RPMI7951 (cell line): ENCODE measurements around the gene GLB1L2. TPM values are rescaled to one million over a fixed set of nuclear protein-coding genes. Genes with fewer than 3 reads are reported as not detected.

ENCODE experiments used
- DNase-seq: peaks from one replicate; pipeline ENCODE4 v3.0.0-alpha.2; 2012; ENCODE audit warnings: low read depth
- total RNA-seq: library from RNA; depleted of rRNA; stranded (reverse); fragments of >200 nt; shearing (Covaris generic); gene quantifications from 2 replicates; pipeline ENCODE4 v1.2.3, GENCODE V29; 2014

Gene GLB1L2
- total RNA-seq, 1 experiment from 2014 or later = 0.24 TPM

DNA sequence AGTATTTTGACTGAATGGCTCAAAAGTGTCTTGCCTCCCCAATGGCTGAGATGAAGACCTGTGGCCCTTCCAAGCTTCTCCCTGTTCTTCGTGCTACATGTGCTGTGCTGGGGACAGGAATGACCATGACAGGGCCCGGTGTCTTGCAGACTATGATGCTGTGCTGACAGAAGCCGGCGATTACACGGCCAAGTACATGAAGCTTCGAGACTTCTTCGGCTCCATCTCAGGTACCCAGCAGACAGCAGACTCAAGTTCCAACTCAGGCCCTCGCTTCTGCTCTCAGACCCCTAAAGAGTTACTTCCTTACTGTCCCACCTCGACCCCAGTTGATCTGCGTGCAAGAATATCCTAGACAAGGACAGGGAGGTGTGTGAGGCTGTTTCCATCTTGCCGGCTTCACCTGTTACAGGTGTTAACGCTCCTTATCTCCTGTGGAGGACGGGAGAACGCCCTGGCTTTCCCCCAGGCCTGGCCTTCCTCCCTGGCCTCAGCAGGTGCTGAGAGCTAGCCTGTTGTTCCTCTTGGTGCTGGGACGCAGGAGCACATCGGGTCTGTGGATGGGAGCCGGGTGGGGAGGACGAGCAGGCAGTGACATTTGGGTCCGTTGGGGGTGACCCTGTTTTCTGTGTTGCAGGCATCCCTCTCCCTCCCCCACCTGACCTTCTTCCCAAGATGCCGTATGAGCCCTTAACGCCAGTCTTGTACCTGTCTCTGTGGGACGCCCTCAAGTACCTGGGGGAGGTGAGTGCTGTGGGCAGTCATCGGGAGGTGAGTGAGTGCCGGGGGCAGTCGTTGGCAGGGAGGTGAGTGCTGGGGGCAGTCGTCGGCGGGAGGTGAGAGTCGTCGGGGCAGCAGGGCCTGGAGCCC, 38.1 kb downstream of the GLB1L2 start:
- DNase-seq = no peak

DNA sequence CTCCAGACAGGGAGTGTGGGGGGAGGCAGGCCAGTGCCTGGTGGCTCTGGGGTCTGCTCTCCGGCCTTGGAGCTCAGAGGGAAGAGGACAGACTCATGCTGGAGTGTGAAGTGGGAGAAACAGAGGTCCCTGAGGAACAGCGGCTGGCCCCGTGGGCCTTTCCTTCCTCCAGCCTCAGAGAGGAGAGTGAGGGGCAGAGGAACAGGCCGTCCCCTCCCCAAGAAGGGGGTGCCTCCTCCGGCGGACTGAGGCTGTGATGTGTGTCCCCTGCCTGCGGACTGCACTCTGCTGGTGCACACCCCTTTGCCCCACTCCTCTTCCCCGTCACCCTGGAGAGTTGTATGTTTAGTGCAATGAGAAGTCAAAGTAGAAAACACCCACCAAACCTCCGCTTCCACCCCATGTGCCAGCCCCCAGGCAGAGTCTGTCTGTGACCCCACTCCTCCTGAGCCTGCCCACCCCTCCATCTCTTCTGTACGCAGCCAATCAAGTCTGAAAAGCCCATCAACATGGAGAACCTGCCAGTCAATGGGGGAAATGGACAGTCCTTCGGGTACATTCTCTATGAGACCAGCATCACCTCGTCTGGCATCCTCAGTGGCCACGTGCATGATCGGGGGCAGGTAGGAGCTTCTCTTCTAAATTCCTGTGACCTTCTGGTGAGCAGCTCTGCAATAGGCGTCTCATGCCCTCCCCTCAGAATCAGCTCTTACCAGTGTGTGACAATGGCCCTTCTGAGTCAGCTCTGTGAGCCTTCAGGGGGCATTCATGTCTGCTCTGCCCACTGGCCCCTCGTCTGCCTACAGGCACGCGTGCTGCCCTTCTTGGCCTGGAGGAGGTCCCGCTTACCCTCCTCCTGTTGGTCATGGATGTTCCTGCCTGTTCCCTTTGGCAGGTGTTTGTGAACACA, 39.0 kb downstream of the GLB1L2 start:
- DNase-seq = no peak

DNA sequence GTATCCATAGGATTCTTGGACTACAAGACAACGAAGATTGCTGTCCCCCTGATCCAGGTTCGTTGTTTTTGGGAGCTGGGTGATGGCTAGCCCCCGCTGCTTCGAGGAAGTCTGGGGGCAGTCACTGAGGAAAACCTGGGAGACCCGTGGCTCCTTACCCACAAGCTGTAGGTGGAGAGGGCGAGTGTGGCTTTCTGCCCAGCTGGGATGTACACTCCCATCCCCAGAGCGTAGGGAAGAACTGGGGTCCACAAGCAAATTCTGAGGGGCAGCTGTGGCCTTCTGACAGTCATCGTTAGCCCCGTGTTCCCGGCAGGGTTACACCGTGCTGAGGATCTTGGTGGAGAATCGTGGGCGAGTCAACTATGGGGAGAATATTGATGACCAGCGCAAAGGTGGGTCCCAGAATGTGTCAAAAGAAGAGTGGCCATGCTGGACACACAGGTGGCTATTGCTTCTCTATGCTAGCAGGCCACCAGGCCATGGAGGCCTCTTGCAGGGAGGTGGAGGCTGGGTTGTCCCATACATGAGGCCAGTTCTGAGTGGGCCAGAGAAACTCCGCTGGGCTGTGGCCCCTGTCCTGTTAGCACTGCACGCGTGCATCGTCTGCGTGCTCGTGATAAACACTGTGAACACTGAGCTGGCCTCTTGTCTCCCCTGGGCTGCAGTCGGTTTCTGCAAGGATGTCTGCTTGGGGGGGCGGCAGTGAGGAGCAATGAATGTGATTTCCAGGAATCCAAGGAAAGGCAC, 39.8 kb downstream of the GLB1L2 start:
- DNase-seq = no peak

DNA sequence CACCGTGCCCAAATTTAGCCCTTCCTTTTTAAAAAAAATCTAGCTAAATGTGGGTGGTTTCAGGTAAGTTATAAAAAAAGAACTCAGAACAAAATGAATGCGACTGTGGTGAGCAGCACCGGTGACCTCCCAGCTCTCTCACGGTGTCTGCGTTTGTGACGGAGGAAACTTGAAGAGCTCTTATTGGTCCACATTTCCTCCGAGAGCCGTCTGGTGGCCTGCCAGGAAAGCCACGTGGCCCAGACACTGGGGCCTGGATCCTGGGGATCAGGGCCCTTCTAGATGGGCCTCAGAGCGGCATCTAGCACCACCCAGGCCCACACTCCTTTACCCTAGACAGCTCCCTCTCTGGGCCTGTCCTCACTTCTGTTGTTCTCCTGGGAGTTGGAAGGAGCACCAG, 40.7 kb downstream of the GLB1L2 start:
- DNase-seq = no peak

DNA sequence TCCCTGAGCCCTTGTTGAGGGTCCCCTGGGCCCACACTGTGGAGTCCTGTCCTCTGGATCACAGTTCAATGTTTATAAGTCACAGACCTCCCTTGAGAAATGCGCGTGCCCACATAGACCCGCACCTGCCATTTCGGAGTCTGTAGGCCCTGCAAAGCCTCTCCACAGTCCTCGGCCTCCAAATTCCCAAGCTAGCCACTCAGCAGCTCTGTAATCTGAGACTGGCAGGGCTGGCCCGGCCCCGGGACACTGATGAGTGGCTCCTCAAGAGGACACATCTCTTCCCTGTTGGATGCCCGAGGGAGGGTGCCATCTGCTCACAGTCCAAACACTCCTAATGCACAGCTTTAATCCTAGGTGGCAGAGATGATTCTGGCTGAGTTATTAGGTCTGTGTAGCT, 41.2 kb downstream of the GLB1L2 start:
- no peak for DNase-seq

DNA sequence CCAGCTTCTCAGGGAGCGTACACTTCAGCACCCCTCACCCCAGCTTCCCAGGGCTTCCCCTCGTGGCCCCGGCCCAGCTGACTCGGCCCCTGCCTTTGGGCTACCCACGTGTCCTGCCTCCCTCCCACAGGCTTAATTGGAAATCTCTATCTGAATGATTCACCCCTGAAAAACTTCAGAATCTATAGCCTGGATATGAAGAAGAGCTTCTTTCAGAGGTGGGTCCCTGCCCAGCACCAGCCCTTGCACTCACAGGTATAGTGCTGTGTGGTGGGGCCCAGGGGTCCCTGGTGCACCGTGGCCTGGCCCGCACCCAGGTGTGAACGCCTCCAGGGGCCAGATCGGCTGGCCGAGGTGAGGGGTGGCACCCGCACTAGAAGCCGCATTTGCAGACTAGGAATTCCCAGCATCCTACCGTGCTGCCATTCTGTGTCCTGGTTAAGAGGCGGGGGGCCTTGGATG, 41.8 kb downstream of the GLB1L2 start:
- no peak for DNase-seq

DNA sequence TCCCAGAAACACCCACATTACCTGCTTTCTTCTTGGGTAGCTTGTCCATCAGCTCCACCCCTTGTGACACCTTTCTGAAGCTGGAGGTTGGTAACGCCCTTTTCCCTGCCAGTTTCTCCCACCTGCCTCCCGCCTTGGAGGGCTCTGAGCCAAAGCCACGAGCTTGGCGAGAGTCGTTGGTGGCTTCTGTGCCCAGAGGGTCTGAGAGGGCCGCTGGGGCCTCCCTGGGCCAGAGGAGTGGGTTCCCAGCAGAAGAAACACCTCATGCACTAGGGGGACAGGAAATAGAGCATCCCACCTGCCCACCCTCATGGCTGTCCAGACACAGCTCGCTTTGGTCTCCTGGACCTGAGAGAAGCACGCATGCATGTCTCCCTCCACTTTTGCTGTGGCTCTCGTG, 42.4 kb downstream of the GLB1L2 start:
- DNase-seq = no peak

DNA sequence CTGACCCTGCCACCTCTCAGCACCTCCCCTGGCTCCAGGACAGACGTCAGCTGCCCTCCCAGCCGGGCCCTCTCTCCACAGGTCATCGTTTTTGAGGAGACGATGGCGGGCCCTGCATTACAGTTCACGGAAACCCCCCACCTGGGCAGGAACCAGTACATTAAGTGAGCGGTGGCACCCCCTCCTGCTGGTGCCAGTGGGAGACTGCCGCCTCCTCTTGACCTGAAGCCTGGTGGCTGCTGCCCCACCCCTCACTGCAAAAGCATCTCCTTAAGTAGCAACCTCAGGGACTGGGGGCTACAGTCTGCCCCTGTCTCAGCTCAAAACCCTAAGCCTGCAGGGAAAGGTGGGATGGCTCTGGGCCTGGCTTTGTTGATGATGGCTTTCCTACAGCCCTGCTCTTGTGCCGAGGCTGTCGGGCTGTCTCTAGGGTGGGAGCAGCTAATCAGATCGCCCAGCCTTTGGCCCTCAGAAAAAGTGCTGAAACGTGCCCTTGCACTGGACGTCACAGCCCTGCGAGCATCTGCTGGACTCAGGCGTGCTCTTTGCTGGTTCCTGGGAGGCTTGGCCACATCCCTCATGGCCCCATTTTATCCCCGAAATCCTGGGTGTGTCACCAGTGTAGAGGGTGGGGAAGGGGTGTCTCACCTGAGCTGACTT, 43.2 kb downstream of the GLB1L2 start:
- no peak for DNase-seq

DNA sequence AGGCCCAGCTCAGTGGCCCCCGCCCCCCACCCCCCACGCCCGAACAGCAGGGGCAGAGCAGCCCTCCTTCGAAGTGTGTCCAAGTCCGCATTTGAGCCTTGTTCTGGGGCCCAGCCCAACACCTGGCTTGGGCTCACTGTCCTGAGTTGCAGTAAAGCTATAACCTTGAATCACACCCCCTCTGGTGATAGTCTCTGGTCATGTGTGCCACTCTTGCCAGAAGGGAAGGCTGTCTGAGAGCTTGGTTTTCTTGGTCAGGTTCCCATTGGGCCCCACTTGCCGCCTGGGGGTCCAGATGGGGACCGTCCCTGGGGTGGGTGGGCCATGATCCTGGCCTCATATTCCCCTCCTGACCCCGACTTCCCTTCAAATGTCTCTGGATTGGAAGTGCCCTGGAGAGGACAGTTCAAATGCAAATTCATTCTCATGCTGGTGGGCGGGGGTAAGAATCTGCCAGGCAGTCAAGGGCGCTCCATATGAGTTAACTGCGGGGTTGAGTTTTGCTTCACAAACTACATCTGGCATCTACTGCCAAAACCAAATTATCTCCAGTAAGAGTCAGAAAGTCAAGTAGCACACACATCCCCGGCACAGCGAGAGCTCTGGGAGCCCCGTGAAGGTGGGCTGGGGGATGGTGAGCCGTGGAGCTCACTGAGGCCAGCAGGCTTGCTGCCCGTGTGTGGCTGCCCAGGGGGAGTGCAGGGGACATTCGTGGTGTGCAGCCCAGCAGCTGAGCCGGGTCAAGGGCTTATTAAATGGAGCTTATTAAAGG, 44.5 kb downstream of the GLB1L2 start:
- no peak for DNase-seq

DNA sequence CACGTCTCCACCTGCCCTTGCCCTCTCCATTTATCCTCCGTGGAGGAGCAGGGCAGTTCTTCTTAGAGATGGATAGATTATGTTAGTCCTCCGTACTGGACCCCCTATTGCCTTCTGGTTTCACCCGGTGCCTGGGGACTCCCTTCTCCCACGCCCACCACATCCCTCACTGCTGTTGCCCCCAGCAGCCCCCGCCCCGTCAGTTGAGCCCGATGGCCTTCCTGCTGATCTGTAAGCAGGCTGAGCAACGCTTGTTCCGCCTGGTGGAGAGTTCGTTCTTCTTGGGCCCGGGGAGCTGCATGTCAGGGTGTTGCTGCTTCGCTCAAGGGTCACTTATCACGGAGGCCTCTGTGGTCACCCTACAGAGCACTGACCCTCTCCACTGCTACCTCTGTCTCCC, 46.1 kb downstream of the GLB1L2 start:
- DNase-seq = no peak

DNA sequence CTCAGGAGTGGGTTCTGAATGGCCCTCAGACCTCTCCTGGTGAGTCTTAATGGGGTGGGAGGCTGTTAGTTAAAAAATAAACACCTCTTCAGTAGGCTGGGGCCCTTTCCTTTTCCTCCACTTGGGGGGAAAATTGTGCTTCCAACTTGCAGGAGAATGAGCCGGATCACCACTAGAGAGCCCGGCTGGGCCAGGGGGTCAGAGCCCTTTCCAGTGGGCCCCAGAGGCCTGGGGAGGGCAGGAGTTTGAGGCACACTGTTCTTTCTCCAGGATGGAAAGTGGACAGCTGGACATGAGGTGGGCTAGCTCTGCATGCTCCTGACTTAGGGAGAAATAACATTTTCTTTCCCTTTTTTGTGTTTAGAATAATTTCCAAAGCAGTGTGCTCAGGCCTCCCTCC, 47.5 kb downstream of the GLB1L2 start:
- no peak for DNase-seq

DNA sequence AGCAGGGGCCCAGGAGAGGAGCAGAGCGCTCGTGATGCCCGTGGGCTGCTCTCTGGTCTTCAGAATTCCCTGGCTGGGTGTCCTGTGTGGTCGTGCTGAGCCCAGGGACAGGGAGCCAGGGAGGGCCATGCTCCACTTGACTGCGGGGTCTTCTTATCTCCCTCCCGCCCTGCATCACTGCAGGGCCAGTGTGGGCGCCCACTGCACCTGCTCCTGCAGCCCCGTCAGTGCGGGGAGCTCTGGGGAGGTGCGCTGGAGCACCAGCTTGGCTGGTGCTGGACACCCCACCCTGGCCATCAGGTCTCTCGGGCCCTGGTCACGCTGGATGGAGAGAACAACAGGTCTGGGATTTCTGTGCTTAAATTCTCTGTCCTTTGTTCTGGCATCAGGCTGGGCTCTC, 48.4 kb downstream of the GLB1L2 start:
- DNase-seq = no peak

DNA sequence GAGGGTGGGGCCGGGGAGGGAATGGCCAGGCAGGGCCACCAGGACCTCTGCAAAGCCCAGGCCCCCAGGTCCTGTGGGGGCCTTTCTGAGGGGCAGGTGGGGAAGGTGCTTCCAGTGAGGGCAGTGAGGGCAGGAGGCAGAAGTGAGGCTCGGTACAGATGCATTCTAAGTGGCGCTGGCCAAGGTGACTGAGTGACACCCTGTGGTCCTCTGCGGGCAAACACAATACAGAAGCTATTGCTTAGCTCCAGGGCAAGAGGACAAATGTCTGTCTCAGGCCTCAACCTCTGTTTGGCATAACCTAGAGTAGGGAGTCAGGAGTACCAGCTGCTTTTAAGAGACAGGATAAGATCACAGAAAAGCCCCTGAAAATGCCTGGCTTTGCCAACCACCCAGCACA, 49.0 kb downstream of the GLB1L2 start:
- no peak for DNase-seq

DNA sequence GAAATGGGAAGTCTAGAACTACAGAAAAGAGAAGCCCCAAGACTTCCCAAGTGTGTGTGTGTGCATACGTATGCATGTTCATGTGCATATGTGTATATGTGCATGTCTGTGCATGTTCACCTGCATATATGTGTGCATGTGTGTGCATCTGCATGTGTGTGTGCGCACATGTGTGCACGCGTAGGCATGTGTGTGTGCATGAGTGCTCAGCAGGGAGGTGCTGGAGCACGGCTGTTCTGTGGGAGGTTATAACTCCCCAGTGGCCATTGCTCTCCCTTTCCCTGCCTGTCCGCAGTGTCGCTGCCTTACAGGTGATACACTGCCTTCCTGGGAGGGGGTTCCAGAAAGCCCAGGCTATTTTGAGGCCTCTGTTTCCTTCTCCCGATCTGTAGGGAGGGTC, 50.5 kb downstream of the GLB1L2 start:
- no peak for DNase-seq

DNA sequence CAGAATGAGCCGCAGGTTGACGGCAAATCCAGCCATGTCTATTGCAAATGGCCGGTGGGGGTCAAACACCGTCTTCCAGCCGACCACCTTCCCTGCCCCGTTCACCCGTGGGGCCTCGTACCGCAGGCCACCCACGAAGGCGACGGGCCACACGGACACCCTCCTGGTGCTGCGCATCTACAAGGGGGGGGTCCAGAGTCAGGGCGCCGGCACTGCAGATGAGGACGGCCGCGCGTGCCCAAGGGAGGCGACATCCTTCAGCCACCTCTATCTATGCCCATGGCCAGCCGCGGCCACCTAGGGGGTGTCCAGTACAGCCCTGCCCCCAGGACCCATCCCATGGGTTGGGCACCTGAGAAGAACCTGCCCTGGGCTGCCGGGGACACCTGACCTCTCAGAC, 51.0 kb downstream of the GLB1L2 start:
- no peak for DNase-seq

DNA sequence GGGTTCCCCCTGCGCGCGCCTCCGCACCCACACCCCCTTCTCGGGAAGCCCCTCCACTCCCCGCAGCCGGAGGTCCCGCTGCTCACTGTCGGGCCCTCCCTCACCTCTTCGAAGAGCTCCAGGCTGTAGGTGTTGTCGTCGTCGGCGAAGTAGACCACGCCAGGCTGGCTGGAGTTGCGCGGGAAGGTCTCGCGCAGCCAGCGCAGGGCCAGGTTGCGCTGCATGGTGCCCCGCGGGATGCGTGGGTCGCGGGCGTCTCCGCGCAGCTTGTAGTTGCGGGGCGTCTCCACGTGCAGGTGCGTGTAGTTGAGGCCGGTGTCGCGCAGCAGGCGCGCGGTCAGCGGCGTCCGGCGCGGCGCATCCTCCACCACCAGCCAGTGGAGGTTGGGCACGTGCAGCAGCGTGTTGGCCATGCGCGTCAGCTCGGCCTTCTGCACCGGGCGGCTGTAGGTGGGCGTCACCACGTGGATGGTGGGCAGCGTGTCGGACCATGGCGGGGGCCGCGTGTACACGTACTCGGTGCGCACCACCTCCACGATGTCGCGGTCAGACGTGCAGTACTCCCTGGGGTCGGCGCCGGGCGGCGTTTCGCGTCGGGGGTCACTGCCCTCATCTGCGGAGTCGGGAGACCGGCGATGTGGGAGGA, 51.9 kb downstream of the GLB1L2 start:
- no peak for DNase-seq

DNA sequence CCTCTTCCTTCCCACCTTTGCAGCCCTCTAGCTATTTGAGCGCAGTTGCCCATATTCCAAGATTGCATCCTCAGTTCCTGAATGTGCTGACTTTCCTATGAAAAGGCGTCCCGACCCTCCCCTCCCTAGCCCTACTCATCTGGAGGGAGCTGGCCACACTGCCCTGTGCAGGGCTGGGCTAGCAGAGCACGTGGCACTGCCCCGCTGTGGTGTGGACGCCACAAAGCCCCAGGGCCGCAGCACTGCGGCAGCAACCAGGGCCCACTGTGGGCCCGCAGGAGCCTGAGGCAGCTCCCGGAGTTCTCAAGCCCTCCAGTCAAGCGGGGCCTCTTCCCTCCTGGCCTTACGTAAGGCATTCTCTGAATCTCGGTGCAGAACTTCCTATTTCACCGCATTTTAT, 52.6 kb downstream of the GLB1L2 start:
- no peak for DNase-seq

DNA sequence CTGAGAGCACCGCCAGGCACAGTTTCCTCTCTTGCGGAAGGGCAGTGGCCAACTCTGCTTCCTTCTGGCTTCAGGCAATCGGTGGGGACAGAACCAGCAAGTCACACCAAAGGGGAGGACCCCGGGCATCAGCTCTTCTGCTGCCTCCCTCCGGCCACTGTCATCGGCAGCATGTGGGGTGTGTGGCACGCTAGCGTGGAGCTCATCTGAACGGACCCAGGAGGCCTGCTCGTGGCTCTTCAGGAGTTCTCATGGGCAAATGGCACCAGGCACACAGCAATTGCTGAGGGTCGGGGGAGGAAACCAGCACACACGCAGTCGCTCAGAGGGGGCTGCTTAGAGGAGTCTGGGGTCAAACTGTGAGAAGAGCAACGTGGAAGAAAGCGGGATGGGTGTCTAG, 53.4 kb downstream of the GLB1L2 start:
- DNase-seq = no peak

DNA sequence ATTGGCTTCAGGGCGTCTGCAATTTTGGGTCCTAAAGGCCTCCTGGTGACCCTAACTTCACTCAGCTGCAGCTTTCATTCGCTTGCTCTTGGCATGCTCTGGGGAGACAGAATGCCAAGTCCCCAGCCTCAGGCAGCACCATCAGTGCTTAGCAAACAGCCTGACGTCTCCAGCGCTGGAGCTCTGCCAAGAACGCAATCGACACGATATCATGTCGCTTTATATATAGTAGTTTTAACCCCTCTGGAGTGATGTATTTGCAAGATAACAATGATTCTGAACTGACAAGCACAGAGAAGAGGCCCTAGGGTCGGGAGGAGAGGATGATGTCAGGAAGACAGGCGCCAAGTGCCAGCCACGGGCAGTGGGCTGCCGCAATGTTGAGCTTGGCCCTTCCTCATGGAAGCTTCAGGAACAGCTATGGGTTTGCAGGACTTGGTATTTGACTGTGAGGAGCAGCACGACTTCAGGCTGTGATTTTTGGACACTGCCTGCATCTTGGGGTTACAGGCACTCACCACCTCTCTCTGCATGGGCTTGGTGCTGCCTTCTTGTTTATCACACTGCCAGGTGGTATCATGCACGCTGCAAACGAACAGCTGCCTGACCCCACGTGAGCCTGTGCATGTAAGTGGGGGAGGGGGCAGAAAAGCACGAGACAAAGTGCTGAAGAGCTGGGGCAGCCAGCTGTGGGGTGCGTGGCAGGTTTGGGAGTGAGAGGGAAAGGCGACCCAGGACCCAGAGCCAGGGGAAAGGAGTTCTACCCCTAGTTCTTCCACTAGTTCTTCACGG, 54.2 kb downstream of the GLB1L2 start:
- DNase-seq = no peak
